Inferior parietal cortex (tissue), 1 donor: ENCODE measurements around the gene NFATC2.

Source experiments
- DNase-seq: peaks from one replicate; pipeline ENCODE4 v3.0.0-alpha.2; 2016; ENCODE audit errors: extremely low spot score

The NFATC2 gene

DNA sequence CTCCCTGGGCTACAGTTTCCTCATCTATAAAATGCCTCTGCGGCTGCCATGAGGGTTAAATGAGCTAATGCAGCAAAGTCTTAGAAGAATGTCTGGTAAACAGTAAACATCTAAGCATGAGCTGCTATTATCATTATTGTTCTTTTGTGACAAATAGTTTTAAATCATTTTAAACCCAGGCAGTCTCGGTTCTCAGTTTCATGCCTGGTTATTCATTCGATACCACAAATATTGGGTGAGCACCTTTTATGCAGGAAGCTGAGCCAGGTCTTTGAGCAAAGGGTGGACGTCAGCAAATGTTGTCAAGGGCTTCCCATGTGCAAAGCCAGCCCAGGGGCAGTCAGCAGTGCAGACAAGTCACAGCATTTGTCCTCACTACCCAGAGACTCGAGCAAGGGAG is 128.7 kb downstream of the NFATC2 start:
- no peak for DNase-seq

GRCh38 chr20:51412951-51413481 is 129.5 kb downstream of the NFATC2 start:
- DNase-seq = no peak

- DNase-seq = no peak
Observed at GRCh38 chr20:51412333-51412871, 130.1 kb downstream of the NFATC2 start.

GRCh38 chr20:51411870-51412269 is 130.6 kb downstream of the NFATC2 start:
- DNase-seq = no peak

DNA sequence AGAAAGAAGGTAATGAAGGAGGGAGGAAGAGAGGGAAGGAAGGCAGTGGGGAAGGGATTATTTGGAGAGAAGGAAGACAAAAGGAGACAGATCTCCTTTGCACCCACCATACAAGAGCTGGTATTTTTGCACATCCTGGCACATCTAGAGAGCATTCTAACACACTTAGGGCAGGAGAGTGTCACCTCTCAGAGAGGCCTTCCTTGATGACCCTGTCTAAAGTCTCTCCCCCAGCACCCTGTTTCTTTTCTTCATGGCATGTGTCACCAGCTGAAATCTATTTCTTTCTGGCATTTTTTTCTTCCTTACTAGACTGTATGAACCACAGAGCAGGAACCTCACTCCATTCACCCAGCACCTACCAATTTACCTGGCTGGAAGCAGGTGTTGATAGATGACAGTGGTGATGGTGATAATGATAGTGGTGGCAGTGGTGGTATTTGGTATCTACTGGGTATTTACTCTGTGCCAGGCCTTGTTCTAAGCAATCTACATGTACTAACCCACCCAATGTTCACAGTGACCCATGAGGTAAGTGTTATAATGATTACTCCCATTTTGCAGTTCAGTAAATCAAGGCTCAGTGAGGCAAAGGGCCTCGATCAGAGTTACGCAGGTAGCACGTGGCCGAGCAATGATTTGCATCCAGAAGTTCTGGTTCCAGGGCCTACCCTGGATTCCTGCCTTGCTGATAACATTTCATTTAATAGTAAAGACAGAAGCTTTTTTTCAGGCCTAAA is 131.8 kb downstream of the NFATC2 start:
- no peak for DNase-seq

DNA sequence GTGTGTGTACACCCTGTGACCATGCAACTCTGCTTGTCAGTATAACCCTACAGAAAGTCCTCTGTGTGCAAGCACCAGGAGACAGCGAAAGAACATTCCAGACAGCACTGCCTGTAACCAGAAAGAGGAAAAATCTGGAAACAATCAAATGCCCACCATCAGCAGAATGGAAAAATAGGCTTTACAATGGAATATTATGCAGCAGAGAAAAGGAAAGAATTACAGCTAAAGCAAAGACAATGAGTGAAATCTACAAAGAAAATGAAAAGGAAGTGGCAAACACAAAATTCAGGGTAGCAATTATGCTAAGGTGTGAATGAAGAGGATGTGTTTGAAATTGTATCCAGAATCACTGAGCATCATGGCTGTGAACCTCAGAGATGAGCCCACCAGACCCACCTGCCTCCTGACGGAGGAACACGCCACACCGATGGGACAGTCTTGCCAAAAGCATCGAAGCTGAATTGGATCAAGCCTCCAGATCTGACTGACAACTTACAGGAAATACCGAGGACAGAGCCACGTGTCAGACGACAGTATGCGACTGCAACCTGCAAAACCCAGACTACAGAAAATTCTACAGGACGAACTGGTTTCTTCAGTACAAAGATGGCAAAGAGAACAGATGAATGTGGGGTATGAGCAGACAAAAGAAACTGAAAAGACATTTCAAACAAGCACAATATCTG is 133.2 kb downstream of the NFATC2 start:
- DNase-seq = no peak

DNA sequence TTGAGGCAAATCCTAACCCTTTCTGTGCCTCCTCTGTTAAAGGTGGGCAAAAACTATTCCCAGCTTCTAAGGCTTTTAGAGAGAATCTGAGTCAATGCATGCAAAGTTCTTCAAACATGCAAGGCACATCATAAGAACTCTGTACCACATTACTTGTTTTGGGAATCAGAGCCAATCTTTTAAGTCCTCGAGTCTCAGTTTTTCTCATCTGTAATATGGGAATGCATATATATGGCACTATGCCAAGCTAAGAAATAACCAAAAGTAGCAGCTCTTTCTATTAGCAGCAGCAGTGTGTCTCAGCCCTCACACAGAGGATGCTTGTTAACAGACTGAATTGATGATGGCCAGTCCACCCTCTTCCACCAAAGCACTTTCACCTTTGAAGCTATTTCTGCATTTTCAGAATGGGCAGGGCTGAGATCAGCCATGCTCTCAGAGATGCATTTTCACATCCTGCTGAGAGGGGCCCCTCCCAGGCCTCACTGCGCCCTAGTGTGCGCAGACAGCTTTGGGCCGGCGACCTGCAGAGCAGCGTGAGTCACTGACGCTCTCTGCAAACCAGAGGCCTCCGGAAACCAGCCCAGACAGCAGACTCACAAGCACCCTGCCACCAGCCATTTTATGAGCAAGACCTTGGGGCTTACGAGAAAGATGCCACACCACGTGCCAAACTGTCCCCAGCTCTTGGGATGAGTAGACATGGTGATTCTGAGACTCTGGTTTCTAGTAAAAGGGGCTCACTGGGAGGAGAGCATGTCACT is 138.0 kb downstream of the NFATC2 start:
- DNase-seq = no peak

GRCh38 chr20:51403466-51404220 is 138.9 kb downstream of the NFATC2 start:
- no peak for DNase-seq

- DNase-seq = no peak
Observed at GRCh38 chr20:51402201-51402600, 140.3 kb downstream of the NFATC2 start.

- no peak for DNase-seq
Observed at GRCh38 chr20:51401496-51401895, 141.0 kb downstream of the NFATC2 start.

DNA sequence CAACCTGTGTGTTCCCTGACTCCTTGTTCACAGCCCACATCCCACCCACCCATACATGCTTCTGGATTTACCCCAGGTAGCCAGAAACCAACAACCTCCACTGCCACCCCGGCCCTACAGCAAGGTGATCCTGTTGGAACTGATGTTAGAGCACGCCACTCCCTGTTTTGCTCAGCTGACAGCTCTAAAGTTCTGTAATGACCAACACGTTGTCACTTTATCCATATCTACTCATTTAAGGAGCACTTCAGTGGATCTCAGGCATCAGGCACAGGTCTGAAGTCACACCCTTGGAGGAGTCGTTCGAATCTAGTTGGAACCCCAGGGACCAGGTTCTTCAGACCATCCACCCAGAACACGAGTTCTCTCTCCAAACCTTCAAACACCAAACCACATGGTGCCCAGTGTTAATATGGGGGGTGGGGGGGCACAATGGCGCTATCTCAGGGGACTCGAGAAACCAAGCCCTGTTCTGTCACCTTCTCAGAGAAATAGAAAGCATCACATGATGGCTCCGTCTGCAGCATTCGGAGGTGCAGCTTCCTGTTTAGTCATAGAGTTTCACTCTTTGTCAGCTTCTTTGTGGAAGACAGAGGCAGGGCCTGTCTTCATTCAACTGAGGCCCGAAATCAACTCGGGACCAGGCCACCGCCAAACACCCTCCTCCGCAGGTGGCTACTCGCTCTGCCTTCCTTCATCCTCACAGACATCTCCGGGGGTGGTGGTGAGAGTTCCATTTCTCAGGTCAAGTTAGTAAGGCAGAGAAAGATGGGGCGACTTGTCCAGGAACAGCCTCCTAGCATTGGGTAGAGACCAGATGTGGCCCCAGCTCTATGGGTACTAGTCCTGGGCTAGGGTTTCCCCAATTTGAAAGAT is 142.2 kb downstream of the NFATC2 start:
- DNase-seq = no peak

DNA sequence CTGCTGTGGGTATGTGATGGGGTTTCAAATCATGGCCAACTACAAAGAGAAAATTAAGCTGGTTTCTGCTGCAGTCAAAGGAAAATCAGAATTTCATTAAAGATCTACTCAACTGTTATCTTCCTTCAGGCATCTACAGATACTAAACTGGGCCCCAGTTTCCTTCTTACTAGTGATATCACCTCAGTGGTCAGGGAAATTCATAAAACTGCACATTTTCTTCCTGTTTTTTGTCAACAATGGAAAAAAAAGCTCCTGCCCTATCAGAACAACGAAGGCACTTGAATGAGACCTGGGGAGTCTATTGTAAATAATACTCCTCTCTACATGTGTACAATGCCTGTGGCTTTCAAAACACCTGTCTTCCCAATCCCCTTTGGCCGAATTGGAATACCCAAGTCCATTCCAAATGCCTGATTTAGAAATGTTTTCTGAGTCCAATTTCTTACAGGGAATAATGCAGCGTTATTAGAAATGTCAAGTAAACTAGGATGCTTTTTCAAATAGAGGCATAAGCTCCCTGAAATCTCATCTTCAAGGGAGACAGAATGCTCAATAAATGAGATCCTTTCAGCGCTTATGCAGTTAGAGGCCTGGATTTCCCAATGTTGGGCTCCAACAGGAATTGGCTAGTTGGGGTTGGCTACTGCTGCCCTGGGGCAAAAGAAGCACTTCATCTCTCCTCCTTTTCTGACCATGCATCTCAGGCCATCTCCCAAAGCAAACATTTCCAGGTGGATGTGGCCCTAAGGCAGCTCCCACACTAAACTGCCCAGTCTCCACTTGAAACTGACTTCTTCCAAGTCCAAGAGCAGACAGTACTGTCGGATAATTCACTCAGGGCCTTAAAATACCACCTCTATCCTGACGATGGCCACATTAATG is 143.3 kb downstream of the NFATC2 start:
- DNase-seq = no peak

DNA sequence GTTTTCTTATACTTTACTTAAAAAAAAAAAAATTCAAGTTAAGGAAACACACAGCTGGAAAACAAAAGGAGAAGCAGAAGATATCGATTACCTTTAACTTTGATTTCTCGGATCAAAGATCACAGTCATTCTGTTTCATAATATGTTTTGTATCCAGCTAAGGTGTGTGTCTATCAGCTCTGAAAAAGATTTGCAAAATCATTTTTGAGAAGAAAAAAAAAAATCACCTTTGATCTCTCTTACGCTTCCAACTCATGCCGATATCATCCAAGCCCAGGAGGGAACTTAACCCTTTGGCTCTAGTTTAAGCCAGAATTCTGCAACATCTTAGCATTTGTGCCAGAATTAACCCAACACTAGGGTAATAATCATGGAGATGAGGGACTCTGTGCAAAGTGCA is 144.0 kb downstream of the NFATC2 start:
- DNase-seq = no peak

- no peak for DNase-seq
Observed at GRCh38 chr20:51398083-51398482, 144.4 kb downstream of the NFATC2 start.

- no peak for DNase-seq
Observed at GRCh38 chr20:51397137-51397536, 145.4 kb downstream of the NFATC2 start.

DNA sequence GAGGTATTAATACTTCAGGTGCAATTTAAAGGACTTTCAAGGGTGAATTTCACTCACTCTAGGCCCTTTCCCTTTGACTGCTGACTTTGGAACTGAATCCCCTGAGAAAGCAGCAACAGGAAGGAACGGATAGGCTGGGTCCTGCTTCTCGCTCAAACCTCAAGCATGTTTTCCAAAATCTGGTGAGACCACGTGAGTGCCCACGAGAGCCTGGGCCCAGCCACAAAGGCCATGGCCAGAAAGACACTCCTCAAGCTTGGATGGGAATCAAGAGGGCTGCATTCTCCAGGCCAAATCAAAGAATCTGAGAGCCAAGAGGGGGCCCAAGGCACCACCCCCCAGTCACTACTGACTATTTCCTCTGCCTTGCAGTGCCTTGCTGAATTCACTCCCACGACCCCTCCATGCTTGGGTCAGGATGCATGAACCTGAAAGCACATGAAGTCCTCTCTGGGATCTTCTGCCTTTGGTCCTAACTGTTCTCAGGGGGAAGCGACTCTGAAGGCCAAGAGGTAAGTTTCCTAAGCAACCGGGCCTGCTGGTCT is 146.1 kb downstream of the NFATC2 start:
- no peak for DNase-seq

GRCh38 chr20:51394706-51395105 is 147.8 kb downstream of the NFATC2 start:
- no peak for DNase-seq

DNA sequence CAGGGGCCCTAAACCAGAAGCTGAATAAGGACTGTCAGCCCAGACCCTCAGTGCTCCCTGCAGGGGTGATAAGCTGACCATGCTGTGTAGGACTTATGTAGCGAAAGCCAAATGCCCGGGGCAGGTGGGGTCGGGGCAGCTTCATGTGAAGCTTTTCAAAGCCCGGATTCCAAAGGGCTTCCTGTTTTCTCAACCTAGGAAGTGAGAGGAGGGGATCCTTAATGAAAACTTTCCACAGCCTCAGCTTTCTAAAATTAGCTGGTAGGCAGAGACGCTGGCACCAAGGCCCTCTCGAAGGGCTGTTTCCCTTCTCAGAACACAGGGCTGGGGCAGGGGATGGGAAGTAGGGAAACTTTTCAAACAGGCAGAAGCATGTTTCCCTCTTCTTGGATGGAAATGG is 148.9 kb downstream of the NFATC2 start:
- DNase-seq = no peak

- DNase-seq = no peak
Observed at GRCh38 chr20:51392614-51393186, 149.8 kb downstream of the NFATC2 start.
